H1 (cell line): ENCODE results near the gene NR4A3. TPM values are rescaled to one million over a fixed set of nuclear protein-coding genes. Genes with fewer than 3 reads are reported as not detected.

Experiments used
- BCL11A ChIP-seq, 2 experiments: IDR thresholded peaks; one replicate each; pipeline ENCODE4 v1.6.1; 2011; ENCODE audit warnings: low read depth in 2 of 2, low read length in 2 of 2, mild to moderate bottlenecking in 2 of 2
- CHD2 ChIP-seq: IDR thresholded peaks from 2 replicates; pipeline ENCODE4 v1.6.1; 2012; ENCODE audit warnings: low read length, improper control_type of control experiment
- CHD7 ChIP-seq: fragments of 300-600 bp; sonication (generic); IDR thresholded peaks from 2 replicates; pipeline ENCODE4 v1.7.1; 2012; ENCODE audit warnings: low read length, moderate library complexity, mild to moderate bottlenecking, inconsistent platforms; ENCODE audit not compliant: insufficient replicate concordance
- EP300 ChIP-seq, 2 experiments: IDR thresholded peaks; 1 replicate in 1 of 2; 2 replicates in 1 of 2; pipeline ENCODE4 v1.6.1; 2011 to 2012; ENCODE audit warnings: low read depth in 2 of 2, low read length in 2 of 2, mild to moderate bottlenecking in 2 of 2, borderline replicate concordance in 1 of 2, inconsistent platforms in 1 of 2, moderate library complexity in 1 of 2
- JUN ChIP-seq: IDR thresholded peaks from 2 replicates; pipeline ENCODE4 v1.6.1; 2011; ENCODE audit warnings: low read depth, mild to moderate bottlenecking, improper control_type of control experiment, low read length
- RBBP5 ChIP-seq: IDR thresholded peaks from 2 replicates; pipeline ENCODE4 v1.7.1; 2012; ENCODE audit warnings: low read depth, mild to moderate bottlenecking, inconsistent platforms, low read length, moderate library complexity, borderline replicate concordance
- RNF2 ChIP-seq: fragments of 200-900, 300-1000 bp; sonication (generic); IDR thresholded peaks from 2 replicates; pipeline ENCODE4 v1.7.1; 2016; ENCODE audit warnings: borderline replicate concordance, low read depth, mild to moderate bottlenecking, antibody characterized with exemption, low read length; ENCODE audit not compliant: poor library complexity, severe bottlenecking; ENCODE audit errors: missing control alignments
- TCF12 ChIP-seq: IDR thresholded peaks from 2 replicates; pipeline ENCODE4 v1.6.1; 2011; ENCODE audit warnings: low read depth, mild to moderate bottlenecking, low read length
- polyA plus RNA-seq, 7 experiments: library from polyadenylated mRNA; depleted of rRNA in 3 of 7; stranded (reverse) in 5 of 7; unstranded in 2 of 7; fragments of >200 nt in 5 of 7; fragments of 200-250 nt in 2 of 7; gene quantifications; 1 replicate in 5 of 7; 2 replicates in 1 of 7; 4 replicates in 1 of 7; pipeline versions ENCODE4 v1.2.1 to v1.2.3, GENCODE V29; 2011 to 2013; ENCODE audit warnings: missing spikeins in 2 of 7, mixed read lengths in 2 of 7
- total RNA-seq: library from RNA; stranded (reverse); fragmentation: NEBNext Ultra II Directional; extraction: Animal tissue kit (Norgen Biotek cat#: 25700); gene quantifications from 2 replicates; pipeline ENCODE4 v1.2.1, GENCODE V29; 2021
- TF ChIP-seq, protein P1 (sequence below): IDR thresholded peaks from 2 replicates; pipeline ENCODE4 v1.6.1; 2011; ENCODE audit warnings: low read length, improper control_type of control experiment

NR4A3 gene
- total and polyA plus RNA-seq, 2 of the 8 experiments (the other 6 are each of a cell fraction or from before 2014, with no cell fraction given) = 0.05 to 0.30 TPM

GRCh38 chr9:99873943-99874584 is 52.4 kb downstream of the NR4A3 start (continued):
- TF ChIP-seq CHD7 = no peak
- TF ChIP-seq EP300 (IDR thresholded peaks at IDR 0.05; ENCODE audit: borderline replicate concordance in 1 of 2, low read depth in 2 of 2, low read length in 2 of 2) = no peak
- TF ChIP-seq TCF12 = no peak
- no peak for TF ChIP-seq RBBP5
- TF ChIP-seq RNF2 = no peak
- TF ChIP-seq BCL11A (IDR thresholded peaks at IDR 0.05; ENCODE audit: low read depth in 2 of 2, low read length in 2 of 2) = no peak
- TF ChIP-seq CHD2 = no peak
- no peak for TF ChIP-seq JUN
- TF ChIP-seq, protein P1, sequence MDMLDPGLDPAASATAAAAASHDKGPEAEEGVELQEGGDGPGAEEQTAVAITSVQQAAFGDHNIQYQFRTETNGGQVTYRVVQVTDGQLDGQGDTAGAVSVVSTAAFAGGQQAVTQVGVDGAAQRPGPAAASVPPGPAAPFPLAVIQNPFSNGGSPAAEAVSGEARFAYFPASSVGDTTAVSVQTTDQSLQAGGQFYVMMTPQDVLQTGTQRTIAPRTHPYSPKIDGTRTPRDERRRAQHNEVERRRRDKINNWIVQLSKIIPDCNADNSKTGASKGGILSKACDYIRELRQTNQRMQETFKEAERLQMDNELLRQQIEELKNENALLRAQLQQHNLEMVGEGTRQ = no peak
